SK-N-SH treated with all-trans-retinoic acid at 6 μM for 48 hours (cell line): ENCODE data around the gene CD79A.

Experiments used
- ARNTL ChIP-seq: fragments of 450-650 bp; formaldehyde crosslinking; IDR thresholded peaks from 2 replicates; pipeline ENCODE4 v1.5.0; 2020; ENCODE audit warnings: low read depth, mild to moderate bottlenecking, moderate library complexity, borderline replicate concordance
- SNAI2 ChIP-seq: fragments of 250-450 bp; sonication (Bioruptor Pico); IDR thresholded peaks from 2 replicates; pipeline ENCODE4 v1.5.0; 2020; ENCODE audit warnings: mild to moderate bottlenecking, moderate library complexity
- ZC3H10 ChIP-seq: fragments of 250-450 bp; sonication (Bioruptor Pico); IDR thresholded peaks from 2 replicates; pipeline ENCODE4 v1.5.1; 2021; ENCODE audit warnings: mild to moderate bottlenecking, moderate library complexity
- ZFP30 ChIP-seq: fragments of 450-650 bp; formaldehyde crosslinking; IDR thresholded peaks from 2 replicates; pipeline ENCODE4 v1.5.0; 2022; ENCODE audit warnings: mild to moderate bottlenecking, moderate library complexity
- TF ChIP-seq, protein P1 (sequence below): fragments of 250-450 bp; sonication (Bioruptor Pico); IDR thresholded peaks from 2 replicates; pipeline ENCODE4 v1.8.0; 2020; ENCODE audit warnings: mild to moderate bottlenecking, moderate library complexity, borderline replicate concordance

DNA sequence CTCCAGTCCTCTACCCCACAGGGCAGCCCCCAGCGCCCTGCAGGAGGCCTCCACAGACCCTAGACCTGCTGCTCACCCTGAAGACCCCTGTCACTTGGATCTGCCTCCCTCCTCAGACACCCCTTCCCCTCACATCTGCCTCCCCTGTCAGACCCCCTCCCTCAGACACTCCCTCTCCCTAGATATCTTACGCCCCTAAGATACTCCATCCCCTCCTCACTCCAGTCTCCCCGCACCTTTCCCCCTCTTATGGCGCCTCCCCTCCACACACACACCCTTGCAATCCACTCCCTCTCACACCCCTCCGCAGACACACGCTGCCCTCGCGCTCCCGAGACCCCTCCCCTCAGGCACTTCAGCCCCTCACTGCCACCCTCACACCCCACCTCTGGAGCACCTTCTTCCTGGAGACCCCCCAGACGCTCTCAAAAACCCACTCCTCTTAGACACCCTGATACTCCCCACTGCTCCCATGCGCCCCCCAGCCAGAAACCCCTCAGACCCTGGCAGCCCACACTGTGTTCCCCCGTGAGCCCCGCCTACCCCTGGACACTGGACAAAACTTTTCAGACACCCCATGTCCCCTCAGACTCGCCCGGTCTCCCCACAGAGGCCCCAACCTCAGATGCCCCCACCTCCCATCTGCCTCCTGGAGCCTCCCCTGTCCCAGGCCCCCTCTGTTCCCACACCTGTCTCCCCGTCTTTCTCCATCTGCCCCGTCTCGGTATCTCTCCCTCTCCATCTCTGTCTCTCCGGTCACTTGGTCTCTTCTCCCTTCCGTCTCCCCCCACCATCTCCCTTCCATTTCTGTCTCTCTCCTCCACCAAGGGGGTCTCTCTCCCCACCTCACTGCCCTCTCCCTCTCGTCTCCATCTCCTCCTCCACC, 36.7 kb downstream of the CD79A start:
- TF ChIP-seq ZC3H10 (no peak), ARNTL (CRISPR knock-in tag) (no peak), SNAI2 (no peak), ZFP30 (CRISPR knock-in tag) (no peak)
- TF ChIP-seq, protein P1, sequence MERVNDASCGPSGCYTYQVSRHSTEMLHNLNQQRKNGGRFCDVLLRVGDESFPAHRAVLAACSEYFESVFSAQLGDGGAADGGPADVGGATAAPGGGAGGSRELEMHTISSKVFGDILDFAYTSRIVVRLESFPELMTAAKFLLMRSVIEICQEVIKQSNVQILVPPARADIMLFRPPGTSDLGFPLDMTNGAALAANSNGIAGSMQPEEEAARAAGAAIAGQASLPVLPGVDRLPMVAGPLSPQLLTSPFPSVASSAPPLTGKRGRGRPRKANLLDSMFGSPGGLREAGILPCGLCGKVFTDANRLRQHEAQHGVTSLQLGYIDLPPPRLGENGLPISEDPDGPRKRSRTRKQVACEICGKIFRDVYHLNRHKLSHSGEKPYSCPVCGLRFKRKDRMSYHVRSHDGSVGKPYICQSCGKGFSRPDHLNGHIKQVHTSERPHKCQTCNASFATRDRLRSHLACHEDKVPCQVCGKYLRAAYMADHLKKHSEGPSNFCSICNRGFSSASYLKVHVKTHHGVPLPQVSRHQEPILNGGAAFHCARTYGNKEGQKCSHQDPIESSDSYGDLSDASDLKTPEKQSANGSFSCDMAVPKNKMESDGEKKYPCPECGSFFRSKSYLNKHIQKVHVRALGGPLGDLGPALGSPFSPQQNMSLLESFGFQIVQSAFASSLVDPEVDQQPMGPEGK (CRISPR knock-in tag) = no peak
